ENCODE data around the gene SNCA. TPM values are rescaled to one million over a fixed set of nuclear protein-coding genes. Genes with fewer than 3 reads are reported as not detected.

SNCA gene
- total RNA-seq, 1 donor from 2014 or later: 49.7 TPM

- no peak for DNase-seq (ENCODE audit: low spot score)
- Mint-ChIP-seq H3K27me3 (ENCODE audit: unreplicated experiment) (no peaks in the 10 kb centered on the region), H3K4me3 (ENCODE audit: unreplicated experiment) (no peak overlapping the region), H3K27ac (ENCODE audit: unreplicated experiment) (no peak overlapping the region), H3K9me3 (ENCODE audit: unreplicated experiment) (no peaks in the 10 kb centered on the region), H3K4me1 (ENCODE audit: unreplicated experiment) (peaks cover 22% of the 10 kb centered on the region), H3K36me3 (ENCODE audit: low read depth, unreplicated experiment) (no peaks in the 10 kb centered on the region)
- TF ChIP-seq CTCF (IDR thresholded peaks at IDR 0.05; ENCODE audit: unreplicated experiment): no peak
These were observed 120.1 kb downstream of the SNCA start for GRCh38 chr4:89716893-89717292.

GRCh38 chr4:89715631-89716030, 121.3 kb downstream of the SNCA start:
- Mint-ChIP-seq H3K4me3 (ENCODE audit: unreplicated experiment) (no peak overlapping the region), H3K9me3 (ENCODE audit: unreplicated experiment) (no peaks in the 10 kb centered on the region), H3K27ac (ENCODE audit: unreplicated experiment) (no peak overlapping the region), H3K4me1 (ENCODE audit: unreplicated experiment) (peaks cover 26% of the 10 kb centered on the region), H3K27me3 (ENCODE audit: unreplicated experiment) (no peaks in the 10 kb centered on the region), H3K36me3 (ENCODE audit: low read depth, unreplicated experiment) (no peaks in the 10 kb centered on the region)
- DNase-seq (ENCODE audit: low spot score): no peak
- no peak for TF ChIP-seq CTCF (IDR thresholded peaks at IDR 0.05; ENCODE audit: unreplicated experiment)

GRCh38 chr4:89712827-89713226, 124.1 kb downstream of the SNCA start:
- no peak for DNase-seq (ENCODE audit: low spot score)
- no peak for TF ChIP-seq CTCF (IDR thresholded peaks at IDR 0.05; ENCODE audit: unreplicated experiment)
- peaks cover 51% of the 10 kb centered on the region for H3K4me1 Mint-ChIP-seq (ENCODE audit: unreplicated experiment)
- H3K27ac Mint-ChIP-seq (ENCODE audit: unreplicated experiment): no peak overlapping the region
- H3K4me3 Mint-ChIP-seq (ENCODE audit: unreplicated experiment): no peak overlapping the region
- H3K36me3 Mint-ChIP-seq (ENCODE audit: low read depth, unreplicated experiment): no peaks in the 10 kb centered on the region
- H3K27me3 Mint-ChIP-seq (ENCODE audit: unreplicated experiment): no peaks in the 10 kb centered on the region
- no peaks in the 10 kb centered on the region for H3K9me3 Mint-ChIP-seq (ENCODE audit: unreplicated experiment)

- Mint-ChIP-seq H3K4me1 (ENCODE audit: unreplicated experiment) (peaks cover 54% of the 10 kb centered on the region), H3K9me3 (ENCODE audit: unreplicated experiment) (no peaks in the 10 kb centered on the region), H3K4me3 (ENCODE audit: unreplicated experiment) (no peak overlapping the region), H3K36me3 (ENCODE audit: low read depth, unreplicated experiment) (no peaks in the 10 kb centered on the region), H3K27ac (ENCODE audit: unreplicated experiment) (peak overlapping the region; percentile 28), H3K27me3 (ENCODE audit: unreplicated experiment) (no peaks in the 10 kb centered on the region)
- no peak for DNase-seq (ENCODE audit: low spot score)
- no peak for TF ChIP-seq CTCF (IDR thresholded peaks at IDR 0.05; ENCODE audit: unreplicated experiment)
These were observed 124.8 kb downstream of the SNCA start for GRCh38 chr4:89712141-89712540.

- Mint-ChIP-seq H3K4me3 (ENCODE audit: unreplicated experiment) (peak overlapping the region; percentile 3), H3K9me3 (ENCODE audit: unreplicated experiment) (no peaks in the 10 kb centered on the region), H3K27ac (ENCODE audit: unreplicated experiment) (peak overlapping the region; percentile 97), H3K4me1 (ENCODE audit: unreplicated experiment) (peaks cover 52% of the 10 kb centered on the region), H3K36me3 (ENCODE audit: low read depth, unreplicated experiment) (no peaks in the 10 kb centered on the region), H3K27me3 (ENCODE audit: unreplicated experiment) (no peaks in the 10 kb centered on the region)
- DNase-seq (ENCODE audit: low spot score): peak; percentile 29
- TF ChIP-seq CTCF (IDR thresholded peaks at IDR 0.05; ENCODE audit: unreplicated experiment): no peak
These were observed 128.0 kb downstream of the SNCA start for GRCh38 chr4:89708903-89709421.
